HEK293 (cell line): ENCODE data around the gene SYT5.

ENCODE experiments used
- CTCF ChIP-seq: fragments of 450-650 bp; formaldehyde crosslinking; IDR thresholded peaks from 2 replicates; pipeline ENCODE4 v1.5.1; 2016; ENCODE audit warnings: missing biosample characterization, missing genetic modification characterization
- KLF8 ChIP-seq: fragments of 450-650 bp; formaldehyde crosslinking; IDR thresholded peaks from 2 replicates; pipeline ENCODE4 v1.5.1; 2016; ENCODE audit warnings: missing biosample characterization, missing genetic modification characterization
- ZBTB48 ChIP-seq: fragments of 450-650 bp; formaldehyde crosslinking; IDR thresholded peaks from 2 replicates; pipeline ENCODE4 v1.5.1; 2016; ENCODE audit warnings: missing biosample characterization, missing genetic modification characterization
- ZNF121 ChIP-seq: fragments of 450-650 bp; formaldehyde crosslinking; IDR thresholded peaks from 2 replicates; pipeline ENCODE4 v1.5.1; 2016; ENCODE audit warnings: missing biosample characterization, missing genetic modification characterization
- ZNF311 ChIP-seq: fragments of 450-650 bp; formaldehyde crosslinking; IDR thresholded peaks from 2 replicates; pipeline ENCODE4 v1.5.1; 2017; ENCODE audit warnings: missing biosample characterization, missing genetic modification characterization, borderline replicate concordance
- ZNF354C ChIP-seq: fragments of 450-650 bp; formaldehyde crosslinking; IDR thresholded peaks from 2 replicates; pipeline ENCODE4 v1.5.1; 2016; ENCODE audit warnings: missing biosample characterization, missing genetic modification characterization, low read depth, borderline replicate concordance
- ZNF544 ChIP-seq: fragments of 450-650 bp; formaldehyde crosslinking; IDR thresholded peaks from 2 replicates; pipeline ENCODE4 v1.5.0; 2017; ENCODE audit warnings: missing biosample characterization, missing genetic modification characterization
- TF ChIP-seq, protein P1 (sequence below): fragments of 450-650 bp; formaldehyde crosslinking; IDR thresholded peaks from 2 replicates; pipeline ENCODE4 v1.5.1; 2017; ENCODE audit warnings: missing biosample characterization, missing genetic modification characterization
- TF ChIP-seq, protein P2 (sequence below): sonication (generic); formaldehyde crosslinking; IDR thresholded peaks from 2 replicates; pipeline ENCODE4 v1.8.1; 2022; ENCODE audit warnings: mild to moderate bottlenecking, moderate library complexity, missing genetic modification reagents
- TF ChIP-seq, protein P3 (sequence below): fragments of 450-650 bp; formaldehyde crosslinking; IDR thresholded peaks from 2 replicates; pipeline ENCODE4 v1.5.1; 2016; ENCODE audit warnings: missing biosample characterization, missing genetic modification characterization

GRCh38 chr19:55132453-55133129, 47.5 kb downstream of the SYT5 start:
- TF ChIP-seq KLF8 (tag by site-specific recombination): no peak
- TF ChIP-seq ZNF354C: no peak
- TF ChIP-seq, protein P1, sequence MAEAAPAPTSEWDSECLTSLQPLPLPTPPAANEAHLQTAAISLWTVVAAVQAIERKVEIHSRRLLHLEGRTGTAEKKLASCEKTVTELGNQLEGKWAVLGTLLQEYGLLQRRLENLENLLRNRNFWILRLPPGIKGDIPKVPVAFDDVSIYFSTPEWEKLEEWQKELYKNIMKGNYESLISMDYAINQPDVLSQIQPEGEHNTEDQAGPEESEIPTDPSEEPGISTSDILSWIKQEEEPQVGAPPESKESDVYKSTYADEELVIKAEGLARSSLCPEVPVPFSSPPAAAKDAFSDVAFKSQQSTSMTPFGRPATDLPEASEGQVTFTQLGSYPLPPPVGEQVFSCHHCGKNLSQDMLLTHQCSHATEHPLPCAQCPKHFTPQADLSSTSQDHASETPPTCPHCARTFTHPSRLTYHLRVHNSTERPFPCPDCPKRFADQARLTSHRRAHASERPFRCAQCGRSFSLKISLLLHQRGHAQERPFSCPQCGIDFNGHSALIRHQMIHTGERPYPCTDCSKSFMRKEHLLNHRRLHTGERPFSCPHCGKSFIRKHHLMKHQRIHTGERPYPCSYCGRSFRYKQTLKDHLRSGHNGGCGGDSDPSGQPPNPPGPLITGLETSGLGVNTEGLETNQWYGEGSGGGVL: no peak
- TF ChIP-seq, protein P2, sequence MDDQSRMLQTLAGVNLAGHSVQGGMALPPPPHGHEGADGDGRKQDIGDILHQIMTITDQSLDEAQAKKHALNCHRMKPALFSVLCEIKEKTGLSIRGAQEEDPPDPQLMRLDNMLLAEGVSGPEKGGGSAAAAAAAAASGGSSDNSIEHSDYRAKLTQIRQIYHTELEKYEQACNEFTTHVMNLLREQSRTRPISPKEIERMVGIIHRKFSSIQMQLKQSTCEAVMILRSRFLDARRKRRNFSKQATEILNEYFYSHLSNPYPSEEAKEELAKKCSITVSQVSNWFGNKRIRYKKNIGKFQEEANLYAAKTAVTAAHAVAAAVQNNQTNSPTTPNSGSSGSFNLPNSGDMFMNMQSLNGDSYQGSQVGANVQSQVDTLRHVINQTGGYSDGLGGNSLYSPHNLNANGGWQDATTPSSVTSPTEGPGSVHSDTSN: no peak
- no peak for TF ChIP-seq CTCF (tag by site-specific recombination)
- TF ChIP-seq ZBTB48: no peak
- TF ChIP-seq ZNF544 (tag by site-specific recombination): no peak
- TF ChIP-seq ZNF121 (tag by site-specific recombination): no peak
- TF ChIP-seq ZNF311 (tag by site-specific recombination): no peak
- TF ChIP-seq, protein P3, sequence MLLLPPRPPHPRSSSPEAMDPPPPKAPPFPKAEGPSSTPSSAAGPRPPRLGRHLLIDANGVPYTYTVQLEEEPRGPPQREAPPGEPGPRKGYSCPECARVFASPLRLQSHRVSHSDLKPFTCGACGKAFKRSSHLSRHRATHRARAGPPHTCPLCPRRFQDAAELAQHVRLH (tag by site-specific recombination): no peak
